T-cell (primary cell): Measurements from ENCODE around the gene PRPH2. TPM values are rescaled to one million over a fixed set of nuclear protein-coding genes. Genes with fewer than 3 reads are reported as not detected.
A peak's percentile ranks its signal among the peaks of the same experiment; 100 is the strongest.
"Not testable (repeated sequence)": the region's sequence is repeated elsewhere in the genome, so short reads cannot be mapped to it uniquely, and the experiment has no call there.

Experiments
- ATAC-seq, 4 experiments: fragments of 200-7000 bp in 3 of 4; fragments of 150-1000 bp in 1 of 4; cut with Tn5 transposase; replicated peaks in 1 of 4; 1 replicate in 3 of 4; 2 replicates in 1 of 4; pipeline ENCODE4 v1.10.0; 2021; ENCODE audit warnings: moderate library complexity in 3 of 4, mild to moderate bottlenecking in 2 of 4, moderate number of reproducible peaks in 1 of 4
- CTCF ChIA-PET, 2 donors: fragments of 300-600 bp; sonication (Branson Sonifier 250); formaldehyde crosslinking; loops; one replicate each; lab custom pipeline; 2022; ENCODE audit warnings: antibody characterized with exemption in 2 of 2; lab: Charles Lee
- POLR2A ChIA-PET, 2 donors: fragments of 300-600 bp; sonication (Branson Sonifier 250); formaldehyde crosslinking; loops; one replicate each; lab custom pipeline; 2022; ENCODE audit warnings: antibody characterized with exemption in 2 of 2; lab: Charles Lee
- DNase-seq, 35 experiments: peaks; one replicate each; pipeline versions ENCODE4 v3.0.0 to v3.0.0-alpha.2; 2013 to 2023
- H3K27ac ChIP-seq: one replicate; pipeline ENCODE4 v1.5.1; 2013; ENCODE audit warnings: low read length
- H3K27me3 ChIP-seq, 2 experiments: replicated peaks in 1 of 2; 1 replicate in 1 of 2; 2 replicates in 1 of 2; pipeline versions ENCODE4 v1.6.1 to v1.7.0; 2013; ENCODE audit warnings: low read length in 1 of 2, mixed read lengths in 1 of 2; ENCODE audit not compliant: control insufficient read depth in 2 of 2, insufficient read depth in 2 of 2; ENCODE audit errors: extremely low read depth in 1 of 2
- H3K36me3 ChIP-seq, 2 donors: 1 replicate in 1 of 2; 2 replicates in 1 of 2; pipeline versions ENCODE4 v1.6.1 to v1.7.0; 2013; ENCODE audit warnings: low read length in 1 of 2; ENCODE audit not compliant: control insufficient read depth in 2 of 2, insufficient read depth in 1 of 2; ENCODE audit errors: extremely low read depth in 1 of 2
- H3K4me1 ChIP-seq, 2 experiments: 1 replicate in 1 of 2; 2 replicates in 1 of 2; pipeline versions ENCODE4 v1.6.1 to v1.7.0; 2013; ENCODE audit warnings: low read length in 2 of 2, mixed read lengths in 1 of 2; ENCODE audit not compliant: insufficient read depth in 2 of 2, control insufficient read depth in 1 of 2; ENCODE audit errors: extremely low read depth in 1 of 2
- H3K4me3 ChIP-seq, 2 donors: 1 replicate in 1 of 2; 2 replicates in 1 of 2; pipeline versions ENCODE4 v1.5.1 to v1.7.0; 2013; ENCODE audit warnings: mild to moderate bottlenecking in 2 of 2, low read length in 1 of 2, moderate library complexity in 1 of 2; ENCODE audit not compliant: control insufficient read depth in 1 of 2; ENCODE audit errors: extremely low read depth in 1 of 2
- H3K9me3 ChIP-seq: 2 replicates; pipeline ENCODE4 v1.7.0; 2013
- H3K27ac Mint-ChIP-seq, 2 donors: one replicate each; pipeline ENCODE4 v1.8.0; 2020 to 2021; ENCODE audit warnings: mild to moderate bottlenecking in 2 of 2, mixed read lengths in 2 of 2
- H3K27me3 Mint-ChIP-seq, 2 donors: one replicate each; pipeline ENCODE4 v1.8.0; 2021 to 2022; ENCODE audit warnings: mixed read lengths in 2 of 2
- H3K36me3 Mint-ChIP-seq: one replicate; pipeline ENCODE4 v1.8.0; 2021; ENCODE audit warnings: mixed read lengths
- H3K4me1 Mint-ChIP-seq, 3 donors: one replicate each; pipeline ENCODE4 v1.8.0; 2020 to 2022; ENCODE audit warnings: mixed read lengths in 3 of 3, mild to moderate bottlenecking in 1 of 3
- H3K4me3 Mint-ChIP-seq, 3 donors: one replicate each; pipeline ENCODE4 v1.8.0; 2020 to 2022; ENCODE audit warnings: mild to moderate bottlenecking in 3 of 3, mixed read lengths in 3 of 3, moderate library complexity in 3 of 3
- H3K9me3 Mint-ChIP-seq, 3 donors: one replicate each; pipeline ENCODE4 v1.8.0; 2020 to 2022; ENCODE audit warnings: mixed read lengths in 3 of 3
- WGBS: methylation state at CpG from one replicate; pipeline ENCODE4 v1.1.5; 2013; ENCODE audit warnings: missing lambda C conversion rate; ENCODE audit not compliant: insufficient coverage; 5-methylcytosine and 5-hydroxymethylcytosine counted together
- total RNA-seq, 35 experiments: library from RNA in 6 of 35; stranded (reverse) in 6 of 35; fragments of 120-200 nt in 1 of 35; gene quantifications; one replicate each; pipeline versions ENCODE4 v1.2.1 to v1.2.4 and lab custom pipeline; 2013 to 2026

Gene PRPH2
- total RNA-seq, 5 donors from 2014 or later (not counting 1 experiment from before 2014, with no cell fraction given): 0.12 to 0.13 TPM; not detected in 3

GRCh38 chr6:42689371-42689770 lies 33.0 kb downstream of the PRPH2 start:
- ATAC-seq (no peak), DNase-seq (no peak)
- Histone ChIP-seq H3K4me1 (peaks cover 16 to 33% of the 10 kb centered on the region in 2 experiments), H3K4me3 (no peak overlapping the region), H3K27me3 (no peaks in the 10 kb centered on the region), H3K9me3 (no peaks in the 10 kb centered on the region), H3K27ac (no peak overlapping the region), H3K36me3 (peaks cover 7 to 68% of the 10 kb centered on the region in 2 donors)
- peaks cover 64% of the 10 kb centered on the region for H3K36me3 Mint-ChIP-seq
- no peaks in the 10 kb centered on the region for H3K27me3 Mint-ChIP-seq
- peaks cover 36 to 49% (median 42%) of the 10 kb centered on the region in 3 donors for H3K4me1 Mint-ChIP-seq
- 96% methylated on average over 4 of the region's 7 CpGs for whole genome bisulfite sequencing
- no peaks in the 10 kb centered on the region for H3K9me3 Mint-ChIP-seq
- CTCF ChIA-PET: interaction anchor here (0.6 to 1.9 kb wide), 3 partner anchors 28 to 127 kb away, joined by 4 to 6 read pairs (median 5); no protein-coding TSS in a partner anchor
- H3K27ac Mint-ChIP-seq: peak overlapping the region; percentile 82 to 86
- POLR2A ChIA-PET: no interaction called here
- no peak overlapping the region for H3K4me3 Mint-ChIP-seq

GRCh38 chr6:42688281-42688680 lies 34.1 kb downstream of the PRPH2 start:
- H3K4me1 Mint-ChIP-seq: peaks cover 25 to 39% (median 32%) of the 10 kb centered on the region in 3 donors
- H3K4me3 ChIP-seq: no peak overlapping the region
- POLR2A ChIA-PET: no interaction called here
- no peaks in the 10 kb centered on the region for H3K9me3 Mint-ChIP-seq
- CTCF ChIA-PET: no interaction called here
- H3K36me3 ChIP-seq: peaks cover 7 to 77% of the 10 kb centered on the region in 2 donors
- H3K4me1 ChIP-seq: peaks cover 5 to 25% of the 10 kb centered on the region in 2 experiments
- H3K27ac Mint-ChIP-seq: peak overlapping the region; percentile 30 to 55
- H3K36me3 Mint-ChIP-seq: peaks cover 73% of the 10 kb centered on the region
- H3K27me3 ChIP-seq: no peaks in the 10 kb centered on the region
- H3K27ac ChIP-seq: no peak overlapping the region
- WGBS: 84% methylated on average over 3 of the region's 3 CpGs
- no peak overlapping the region for H3K4me3 Mint-ChIP-seq
- no peaks in the 10 kb centered on the region for H3K9me3 ChIP-seq
- no peaks in the 10 kb centered on the region for H3K27me3 Mint-ChIP-seq
- no peak for DNase-seq
- no peak for ATAC-seq

DNA sequence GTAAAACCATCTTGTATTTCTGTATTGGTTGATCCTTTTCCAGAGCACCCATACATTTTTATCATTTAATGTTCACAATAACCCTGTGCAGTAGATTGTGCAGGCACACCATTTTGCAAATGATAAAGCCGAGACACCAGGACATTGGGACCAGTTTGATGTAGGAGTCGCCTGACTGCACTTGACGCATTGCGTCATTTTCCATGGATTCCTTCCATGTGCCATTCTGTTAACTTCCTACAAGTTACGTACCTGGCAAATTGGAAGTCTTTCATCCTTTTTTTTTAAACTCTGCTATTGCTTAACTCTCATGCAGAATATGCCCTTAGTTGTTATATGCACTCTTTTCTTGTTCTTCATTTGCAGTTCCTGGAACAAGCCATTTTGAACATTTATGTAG lies 43.0 kb downstream of the PRPH2 start:
- DNase-seq (no peak), ATAC-seq (no peak)
- Mint-ChIP-seq H3K9me3 (no peaks in the 10 kb centered on the region), H3K27ac (peak overlapping the region in 1 of 2 donors; percentile 27), H3K4me1 (no peaks in the 10 kb centered on the region), H3K4me3 (no peak overlapping the region), H3K36me3 (peaks cover 68% of the 10 kb centered on the region), H3K27me3 (no peaks in the 10 kb centered on the region)
- POLR2A ChIA-PET: no interaction called here
- CTCF ChIA-PET: interaction anchor here (0.5 to 0.6 kb wide), 2 partner anchors 67 to 122 kb away, joined by 3 read pairs; no protein-coding TSS in a partner anchor
- Histone ChIP-seq H3K9me3 (no peaks in the 10 kb centered on the region), H3K4me3 (no peak overlapping the region), H3K36me3 (peaks cover 33 to 86% of the 10 kb centered on the region in 2 donors), H3K27me3 (no peaks in the 10 kb centered on the region), H3K4me1 (no peaks in the 10 kb centered on the region), H3K27ac (no peak overlapping the region)
- WGBS: 88% methylated on average over 5 of the region's 5 CpGs

DNA sequence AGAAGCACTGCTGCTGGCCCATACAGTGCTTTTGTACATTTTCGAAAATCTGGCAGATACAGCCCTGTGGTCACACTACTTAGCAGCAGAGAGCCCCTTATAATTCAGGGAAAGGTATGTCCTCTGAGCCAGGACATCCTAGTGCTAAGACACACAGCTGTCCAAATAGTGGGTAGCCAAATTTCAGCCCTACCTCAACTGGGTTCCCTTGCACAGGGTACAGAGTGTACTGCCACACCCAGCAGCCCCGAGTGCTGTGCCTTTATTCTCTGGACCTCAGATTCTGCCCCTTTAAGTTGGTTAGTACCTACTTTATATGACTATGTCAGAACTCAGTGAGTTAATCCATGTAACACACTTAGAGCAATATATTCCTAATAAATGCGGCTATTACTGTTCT lies 47.6 kb downstream of the PRPH2 start:
- POLR2A ChIA-PET: no interaction called here
- Histone ChIP-seq H3K36me3 (peaks cover 30 to 94% of the 10 kb centered on the region in 2 donors), H3K4me1 (no peaks in the 10 kb centered on the region), H3K27me3 (no peaks in the 10 kb centered on the region), H3K4me3 (no peak overlapping the region), H3K9me3 (no peaks in the 10 kb centered on the region), H3K27ac (no peak overlapping the region)
- Mint-ChIP-seq H3K27me3 (no peaks in the 10 kb centered on the region), H3K4me1 (no peaks in the 10 kb centered on the region), H3K27ac (no peak overlapping the region), H3K4me3 (no peak overlapping the region), H3K36me3 (peaks cover 68% of the 10 kb centered on the region), H3K9me3 (no peaks in the 10 kb centered on the region)
- CTCF ChIA-PET: interaction anchor here (0.6 to 1.2 kb wide), 4 partner anchors 13 to 484 kb away, joined by 3 to 6 read pairs (median 4); partner anchors contain the start of gene CNPY3 (in 1 of the 2)
- ATAC-seq (no peak), DNase-seq (no peak)
- 100% methylated on average over 2 of the region's 3 CpGs for WGBS

DNA sequence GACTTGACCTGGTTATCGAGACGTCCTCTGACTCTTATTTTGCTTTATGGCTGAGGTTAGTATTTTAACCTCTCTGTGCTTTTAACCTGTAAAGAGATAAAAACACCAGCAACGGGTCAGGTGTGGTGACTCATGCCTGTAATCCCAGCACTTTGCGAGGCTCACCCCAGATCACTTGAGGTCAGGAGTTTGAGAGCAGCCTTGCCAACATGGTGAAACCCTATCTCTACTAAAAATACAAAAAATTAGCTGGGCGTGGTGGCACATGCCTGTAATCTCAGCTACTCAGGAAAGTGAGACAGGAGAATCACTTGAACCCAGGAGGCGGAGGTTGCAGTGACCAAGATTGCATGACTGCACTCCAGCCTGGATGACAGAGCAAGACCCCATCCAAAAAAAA lies 48.0 kb downstream of the PRPH2 start:
- 91% methylated on average over 5 of the region's 6 CpGs for WGBS
- H3K27me3 ChIP-seq, H3K27ac ChIP-seq, H3K4me1 ChIP-seq, H3K4me3 Mint-ChIP-seq, H3K4me1 Mint-ChIP-seq, H3K9me3 Mint-ChIP-seq, H3K27ac Mint-ChIP-seq, H3K27me3 Mint-ChIP-seq, H3K9me3 ChIP-seq, H3K4me3 ChIP-seq, ATAC-seq, DNase-seq, POLR2A ChIA-PET: not testable (repeated sequence)
- H3K36me3 ChIP-seq: peaks cover 26 to 94% of the 10 kb centered on the region in 2 donors
- peaks cover 68% of the 10 kb centered on the region for H3K36me3 Mint-ChIP-seq
- CTCF ChIA-PET: interaction anchor here in 1 of 2 donors (0.7 kb wide), 2 partner anchors 56 to 484 kb away, joined by 4 to 5 read pairs; no protein-coding TSS in a partner anchor

DNA sequence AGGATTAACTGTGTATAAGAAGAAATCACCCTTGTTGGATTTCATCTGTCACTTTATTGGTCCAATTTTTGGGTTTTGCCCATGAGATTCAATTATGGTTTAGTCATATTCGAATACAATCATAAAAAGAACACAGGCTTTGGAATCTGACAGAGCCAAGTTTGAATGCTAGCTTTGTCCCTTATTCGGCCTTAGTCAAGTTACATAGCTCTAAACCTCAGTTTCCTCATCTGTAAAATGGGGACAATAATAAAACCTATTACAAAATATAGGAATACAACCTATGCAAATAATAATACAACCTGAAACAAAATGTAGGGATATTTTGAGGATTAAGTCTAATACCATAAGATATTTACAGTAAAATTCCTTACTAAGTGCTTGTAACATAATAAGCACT lies 57.7 kb downstream of the PRPH2 start:
- WGBS: no CpG with 5 or more reads among the region's 2 CpGs
- POLR2A ChIA-PET: interaction anchor here in 1 of 2 donors (0.7 kb wide), 1 partner anchor 198 kb away, joined by 4 read pairs; no protein-coding TSS in a partner anchor
- peaks cover 47% of the 10 kb centered on the region for H3K36me3 Mint-ChIP-seq

More for the DNA sequence above, 57.7 kb downstream of the PRPH2 start:
- ATAC-seq: no peak
- no peaks in the 10 kb centered on the region for H3K27me3 Mint-ChIP-seq
- H3K27me3 ChIP-seq: no peaks in the 10 kb centered on the region
- no peak overlapping the region for H3K4me3 Mint-ChIP-seq
- H3K27ac ChIP-seq: no peak overlapping the region
- H3K9me3 Mint-ChIP-seq: no peaks in the 10 kb centered on the region
- H3K4me1 ChIP-seq: peaks cover 0 to 2% of the 10 kb centered on the region in 2 experiments
- H3K4me3 ChIP-seq: no peak overlapping the region
- H3K9me3 ChIP-seq: no peaks in the 10 kb centered on the region
- H3K4me1 Mint-ChIP-seq: peaks cover 0 to 3% (median 0%) of the 10 kb centered on the region in 3 donors
- H3K36me3 ChIP-seq: peaks cover 10 to 56% of the 10 kb centered on the region in 2 donors
- no peak overlapping the region for H3K27ac Mint-ChIP-seq
- CTCF ChIA-PET: interaction anchor here in 1 of 2 donors (0.6 to 3.6 kb wide), 5 partner anchors 27 to 236 kb away, joined by 3 to 35 read pairs (median 4); partner anchors contain the start of gene RPL7L1
- DNase-seq: no peak
